Vagina (tissue), 2 donors: ENCODE results near the gene TEX50.
"Not testable (repeated sequence)": the region's sequence is repeated elsewhere in the genome, so short reads cannot be mapped to it uniquely, and the experiment has no call there.

ENCODE experiments used
- POLR2AphosphoS5 ChIP-seq, 2 donors: sonication (generic); formaldehyde crosslinking; IDR thresholded peaks; one replicate each; pipeline ENCODE4 v1.9.0; 2017; ENCODE audit warnings: antibody characterized with exemption in 2 of 2, mild to moderate bottlenecking in 2 of 2, low read depth in 1 of 2; ENCODE audit not compliant: insufficient read depth in 1 of 2
- TF ChIP-seq, protein P1 (sequence below), 3 experiments: fragments of 450-650 bp in 2 of 3; fragments of 200-600 bp in 1 of 3; sonication (generic) in 1 of 3; IDR thresholded peaks; one replicate each; pipeline ENCODE4 v1.5.1; 2017 to 2019; ENCODE audit warnings: antibody characterized with exemption in 3 of 3, mild to moderate bottlenecking in 2 of 3, moderate library complexity in 2 of 3

DNA sequence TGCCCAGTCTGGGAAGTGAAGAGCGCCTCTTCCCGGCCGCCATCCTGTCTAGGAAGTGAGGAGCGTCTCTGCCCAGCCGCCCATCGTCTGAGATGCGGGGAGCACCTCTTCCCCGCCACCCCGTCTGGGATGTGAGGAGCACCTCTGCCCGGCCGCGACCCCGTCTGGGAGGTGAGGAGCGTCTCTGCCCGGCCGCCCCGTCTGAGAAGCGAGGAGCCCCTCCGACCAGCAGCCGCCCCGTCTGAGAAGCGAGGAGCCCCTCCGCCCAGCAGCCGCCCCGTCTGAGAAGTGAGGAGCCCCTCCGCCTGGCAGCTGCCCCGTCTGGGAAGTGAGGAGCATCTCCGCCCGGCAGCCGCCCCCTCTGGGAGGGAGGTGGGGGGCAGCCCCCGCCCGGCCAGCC, 22.1 kb upstream of the TEX50 start:
- TF ChIP-seq, protein P1, sequence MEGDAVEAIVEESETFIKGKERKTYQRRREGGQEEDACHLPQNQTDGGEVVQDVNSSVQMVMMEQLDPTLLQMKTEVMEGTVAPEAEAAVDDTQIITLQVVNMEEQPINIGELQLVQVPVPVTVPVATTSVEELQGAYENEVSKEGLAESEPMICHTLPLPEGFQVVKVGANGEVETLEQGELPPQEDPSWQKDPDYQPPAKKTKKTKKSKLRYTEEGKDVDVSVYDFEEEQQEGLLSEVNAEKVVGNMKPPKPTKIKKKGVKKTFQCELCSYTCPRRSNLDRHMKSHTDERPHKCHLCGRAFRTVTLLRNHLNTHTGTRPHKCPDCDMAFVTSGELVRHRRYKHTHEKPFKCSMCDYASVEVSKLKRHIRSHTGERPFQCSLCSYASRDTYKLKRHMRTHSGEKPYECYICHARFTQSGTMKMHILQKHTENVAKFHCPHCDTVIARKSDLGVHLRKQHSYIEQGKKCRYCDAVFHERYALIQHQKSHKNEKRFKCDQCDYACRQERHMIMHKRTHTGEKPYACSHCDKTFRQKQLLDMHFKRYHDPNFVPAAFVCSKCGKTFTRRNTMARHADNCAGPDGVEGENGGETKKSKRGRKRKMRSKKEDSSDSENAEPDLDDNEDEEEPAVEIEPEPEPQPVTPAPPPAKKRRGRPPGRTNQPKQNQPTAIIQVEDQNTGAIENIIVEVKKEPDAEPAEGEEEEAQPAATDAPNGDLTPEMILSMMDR (IDR thresholded peaks at IDR 0.05) = not testable (repeated sequence)
- not testable (repeated sequence) for TF ChIP-seq POLR2AphosphoS5 (IDR thresholded peaks at IDR 0.05; ENCODE audit: insufficient read depth in 1 of 2, low read depth in 1 of 2)
